GM18867 (cell line): ENCODE data around the gene EML6.

Experiments
- ATAC-seq: cut with Tn5 transposase; IDR thresholded peaks from one replicate; pipeline ENCODE4 v1.9.1; 2021; ENCODE audit warnings: mild to moderate bottlenecking, moderate library complexity; ENCODE audit not compliant: unreplicated experiment

The EML6 gene

GRCh38 chr2:54957321-54957999, 234.0 kb downstream of the EML6 start:
- no peak for ATAC-seq

DNA sequence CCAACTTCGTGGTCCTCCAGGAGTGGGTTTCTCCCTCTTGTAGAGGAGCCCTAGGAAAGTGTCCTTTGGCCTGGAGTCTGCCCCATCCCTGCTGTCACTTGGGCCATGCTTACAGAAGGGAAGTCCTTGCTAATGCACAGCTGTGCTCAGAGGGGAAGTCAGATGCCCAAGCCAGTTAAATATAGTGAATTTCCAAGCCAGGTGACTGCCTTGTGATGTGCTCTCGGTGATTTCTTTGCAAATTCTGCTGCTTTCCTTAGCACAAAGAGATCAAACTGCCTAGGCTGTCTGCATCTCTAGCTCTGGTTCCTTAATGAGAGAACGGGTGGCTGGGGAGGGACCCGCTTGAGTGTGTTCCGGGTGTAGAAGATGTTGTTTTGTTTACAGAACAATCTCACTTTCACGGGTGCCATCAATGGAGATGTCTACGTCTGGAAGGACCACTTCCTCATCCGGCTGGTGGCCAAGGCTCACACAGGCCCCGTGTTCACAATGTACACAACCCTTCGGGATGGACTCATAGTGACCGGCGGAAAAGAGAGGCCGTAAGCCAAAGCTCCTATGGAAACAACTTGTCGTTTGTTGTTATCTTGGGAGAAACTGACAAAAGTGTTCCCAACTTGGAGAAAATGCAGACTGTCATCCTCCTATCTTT, 235.4 kb downstream of the EML6 start:
- no peak for ATAC-seq

GRCh38 chr2:54960164-54960563, 236.7 kb downstream of the EML6 start:
- ATAC-seq, result no peak

DNA sequence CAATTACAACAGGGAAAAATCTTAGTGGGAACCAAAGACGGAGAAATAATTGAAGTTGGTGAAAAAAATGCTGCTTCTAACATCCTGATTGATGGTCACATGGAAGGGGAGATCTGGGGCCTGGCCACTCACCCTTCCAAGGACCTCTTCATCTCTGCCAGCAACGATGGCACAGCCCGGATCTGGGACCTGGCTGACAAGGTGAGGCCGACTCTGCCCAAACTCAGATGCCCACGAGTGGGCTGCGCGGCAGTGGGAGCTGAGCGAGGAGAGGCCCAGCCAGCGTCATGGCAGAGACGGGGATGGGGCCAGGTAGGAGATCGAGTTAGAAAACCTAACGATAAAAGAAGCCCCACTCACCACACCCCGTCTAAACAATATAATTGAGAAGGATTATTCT, 239.0 kb downstream of the EML6 start:
- ATAC-seq, result no peak

- no peak for ATAC-seq
Observed at GRCh38 chr2:54962935-54963440, 239.5 kb downstream of the EML6 start.

- ATAC-seq, result no peak
Observed at GRCh38 chr2:54963476-54963875, 240.0 kb downstream of the EML6 start.

DNA sequence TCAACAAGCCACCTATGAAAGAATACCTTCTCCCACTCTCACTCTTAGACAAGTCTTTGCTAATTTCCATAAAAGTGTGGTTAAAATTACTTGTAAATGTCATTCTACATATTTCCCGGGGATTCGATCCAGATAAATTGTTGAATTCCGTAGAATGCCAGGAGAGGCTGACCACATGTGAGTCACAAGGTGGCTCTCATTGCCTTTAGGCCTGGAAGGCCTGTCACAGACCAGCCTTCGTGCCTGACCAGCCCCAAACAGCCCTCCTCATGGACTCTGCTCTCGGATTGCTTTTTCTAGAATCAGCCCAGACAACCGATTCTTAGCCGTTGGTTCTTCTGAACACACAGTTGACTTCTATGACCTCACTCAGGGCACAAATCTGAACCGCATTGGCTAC, 240.8 kb downstream of the EML6 start:
- no peak for ATAC-seq

GRCh38 chr2:54964816-54965215, 241.4 kb downstream of the EML6 start:
- ATAC-seq, result no peak

DNA sequence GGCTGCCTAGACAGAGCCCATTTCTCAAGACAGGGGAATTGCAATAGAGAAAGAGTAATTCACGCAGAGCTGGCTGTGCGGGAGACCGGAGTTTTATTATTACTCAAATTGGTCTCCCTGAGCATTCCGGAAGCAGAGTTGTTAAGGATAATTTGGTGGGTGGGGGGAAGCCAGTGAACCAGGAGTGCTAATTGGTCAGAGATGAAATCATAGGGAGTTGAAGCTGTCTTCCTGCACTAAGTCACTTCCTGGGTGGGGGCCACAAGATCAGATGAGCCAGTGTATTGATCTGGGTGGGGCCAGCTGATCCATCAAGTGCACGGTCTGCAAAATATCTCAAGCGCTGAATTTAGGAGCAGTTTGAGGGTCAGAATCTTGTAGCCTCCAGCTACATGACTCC, 242.0 kb downstream of the EML6 start:
- ATAC-seq, result no peak

- ATAC-seq, result no peak
Observed at GRCh38 chr2:54966165-54966832, 242.8 kb downstream of the EML6 start.

DNA sequence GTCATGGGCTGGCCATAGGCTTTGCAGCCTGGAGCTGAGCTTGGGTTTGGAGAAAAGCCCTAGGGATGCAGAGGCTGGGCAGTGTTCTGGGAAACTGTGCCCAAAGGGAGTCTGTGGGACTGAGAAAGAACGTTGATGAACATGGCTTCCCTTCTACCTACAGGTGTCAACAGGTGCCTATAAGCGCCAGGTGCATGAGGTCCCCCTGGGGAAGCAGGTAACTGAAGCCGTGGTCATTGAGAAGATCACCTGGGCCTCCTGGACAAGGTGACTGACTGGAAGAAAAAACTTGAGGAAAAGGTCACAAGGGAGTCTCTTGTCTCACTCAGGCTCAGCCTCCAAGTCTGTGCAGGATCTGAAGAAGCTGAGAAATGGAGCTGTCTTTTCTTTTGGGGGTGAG, 243.4 kb downstream of the EML6 start:
- no peak for ATAC-seq

- no peak for ATAC-seq
Observed at GRCh38 chr2:54967269-54967668, 243.8 kb downstream of the EML6 start.

- no peak for ATAC-seq
Observed at GRCh38 chr2:54967759-54968365, 244.4 kb downstream of the EML6 start.

- ATAC-seq, result no peak
Observed at GRCh38 chr2:54968561-54969218, 245.2 kb downstream of the EML6 start.

DNA sequence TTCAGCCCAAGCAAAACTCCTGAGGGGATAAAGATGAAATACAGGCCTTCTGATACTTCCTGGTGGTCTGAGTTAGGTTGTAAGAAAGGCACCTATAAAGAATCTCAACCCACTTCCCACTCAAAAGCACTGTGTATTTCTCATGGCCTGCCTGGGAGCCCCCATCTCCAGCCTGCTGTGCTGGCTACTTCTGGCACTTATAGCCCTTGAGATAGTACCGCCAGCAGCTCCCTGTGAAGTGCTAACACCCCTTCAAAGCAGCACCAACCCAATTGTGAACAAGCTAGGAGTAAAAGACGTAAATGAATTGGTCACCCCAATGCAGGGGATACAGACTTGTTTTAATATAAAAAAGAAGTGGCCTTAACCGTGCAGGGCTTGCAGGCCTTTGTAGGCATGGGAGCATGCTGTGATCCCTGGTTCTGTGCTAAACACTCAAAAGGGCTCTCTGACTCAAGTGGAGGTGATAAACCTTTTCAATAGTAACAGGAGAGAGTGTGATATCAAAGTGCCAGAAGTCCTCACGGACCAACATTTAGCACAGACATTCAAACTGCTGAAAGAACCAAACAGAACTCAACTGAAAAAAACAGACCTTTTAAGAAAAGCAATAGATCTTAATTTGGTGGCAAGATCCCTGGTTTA, 246.0 kb downstream of the EML6 start:
- ATAC-seq, result no peak

- no peak for ATAC-seq
Observed at GRCh38 chr2:54969940-54970338, 246.5 kb downstream of the EML6 start.

GRCh38 chr2:54975175-54975574, 251.7 kb downstream of the EML6 start:
- ATAC-seq, result no peak

DNA sequence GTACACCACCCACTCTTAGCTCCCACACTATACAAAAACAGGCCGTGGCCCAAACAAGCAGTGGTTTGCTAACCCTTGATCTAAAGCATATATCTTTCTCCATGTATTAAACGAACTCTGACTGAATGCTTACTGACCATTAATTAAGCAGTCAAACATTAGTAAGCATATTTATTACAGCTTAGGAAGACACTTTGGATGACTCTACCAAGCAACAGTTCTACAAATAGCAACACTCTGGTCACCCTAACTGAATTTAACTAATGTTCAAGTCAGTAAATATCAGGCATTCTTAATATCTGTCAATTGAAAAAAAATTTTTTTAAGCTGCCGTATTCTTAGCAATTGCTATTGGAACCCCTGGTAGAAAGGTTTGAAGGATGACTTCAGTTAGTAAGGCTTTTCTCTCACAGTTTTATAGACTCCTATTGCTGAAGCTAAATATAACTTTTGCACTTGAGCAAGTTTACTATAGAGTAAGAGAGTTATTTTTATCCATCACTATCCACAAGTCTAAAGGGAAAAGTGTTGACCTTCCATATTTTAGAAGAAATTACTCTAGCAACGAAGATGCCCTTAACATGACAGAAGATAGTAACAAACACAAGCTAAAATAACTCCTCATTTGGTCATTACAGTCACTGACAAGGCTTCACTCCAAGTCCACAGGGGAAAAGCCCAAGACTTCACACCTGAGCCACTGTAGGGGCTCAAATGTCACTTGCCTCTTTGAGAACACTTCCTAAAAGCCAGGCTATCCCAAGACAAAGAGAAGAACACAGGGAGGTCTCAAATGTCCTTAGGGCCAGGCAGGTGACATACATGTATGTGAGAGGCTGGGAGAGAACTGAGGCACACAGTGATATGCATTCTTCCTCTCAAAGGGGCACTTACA, 252.4 kb downstream of the EML6 start:
- ATAC-seq, result no peak

- ATAC-seq, result peak; percentile 97
Observed at GRCh38 chr2:54977149-54977548, 253.7 kb downstream of the EML6 start.
